ENCODE results near the gene RNF114. TPM values are rescaled to one million over a fixed set of nuclear protein-coding genes. Genes with fewer than 3 reads are reported as not detected.

The RNF114 gene
- total RNA-seq, 2 donors from 2014 or later: 82.4 to 128 TPM

- Histone ChIP-seq H3K4me3 (peak overlapping the region; percentile 95), H3K4me1 (ENCODE audit: control insufficient read depth in 1 of 2, low read depth in 2 of 2) (peaks cover 17 to 38% of the 10 kb centered on the region in 2 donors), H3K36me3 (no peaks in the 10 kb centered on the region), H3K27me3 (replicated peaks; ENCODE audit: insufficient read depth) (no peaks in the 10 kb centered on the region), H3K27ac (peak overlapping the region; percentile 99), H3K9me3 (no peaks in the 10 kb centered on the region)
- ATAC-seq (ENCODE audit: insufficient number of reproducible peaks, low FRiP score, low read depth) (no peak), DNase-seq (ENCODE audit: low spot score) (no peak)
- TF ChIP-seq CTCF (IDR thresholded peaks at IDR 0.05): no peak
Observed at GRCh38 chr20:49916146-49917002, 19.8 kb upstream of the RNF114 start.

- Histone ChIP-seq H3K4me1 (ENCODE audit: control insufficient read depth in 1 of 2, low read depth in 2 of 2) (peaks cover 11 to 25% of the 10 kb centered on the region in 2 donors), H3K27me3 (replicated peaks; ENCODE audit: insufficient read depth) (no peaks in the 10 kb centered on the region), H3K36me3 (no peaks in the 10 kb centered on the region), H3K4me3 (no peak overlapping the region), H3K9me3 (no peaks in the 10 kb centered on the region), H3K27ac (no peak overlapping the region)
- ATAC-seq (ENCODE audit: insufficient number of reproducible peaks, low FRiP score, low read depth) (no peak), DNase-seq (ENCODE audit: low spot score) (no peak)
- TF ChIP-seq CTCF (IDR thresholded peaks at IDR 0.05): no peak
Observed at GRCh38 chr20:49918446-49918845, 17.8 kb upstream of the RNF114 start.

GRCh38 chr20:49919009-49919408, 17.2 kb upstream of the RNF114 start:
- Histone ChIP-seq H3K36me3 (no peaks in the 10 kb centered on the region), H3K4me1 (ENCODE audit: control insufficient read depth in 1 of 2, low read depth in 2 of 2) (peaks cover 5 to 20% of the 10 kb centered on the region in 2 donors), H3K27me3 (replicated peaks; ENCODE audit: insufficient read depth) (no peaks in the 10 kb centered on the region), H3K27ac (no peak overlapping the region), H3K4me3 (no peak overlapping the region), H3K9me3 (no peaks in the 10 kb centered on the region)
- DNase-seq (ENCODE audit: low spot score) (no peak), ATAC-seq (ENCODE audit: insufficient number of reproducible peaks, low FRiP score, low read depth) (no peak)
- no peak for TF ChIP-seq CTCF (IDR thresholded peaks at IDR 0.05)

GRCh38 chr20:49919461-49919860, 16.7 kb upstream of the RNF114 start:
- Histone ChIP-seq H3K4me3 (no peak overlapping the region), H3K27ac (no peak overlapping the region), H3K9me3 (no peaks in the 10 kb centered on the region), H3K36me3 (no peaks in the 10 kb centered on the region), H3K27me3 (replicated peaks; ENCODE audit: insufficient read depth) (no peaks in the 10 kb centered on the region), H3K4me1 (ENCODE audit: control insufficient read depth in 1 of 2, low read depth in 2 of 2) (peaks cover under 1 to 15% of the 10 kb centered on the region in 2 donors)
- DNase-seq (ENCODE audit: low spot score): no peak
- ATAC-seq (ENCODE audit: insufficient number of reproducible peaks, low FRiP score, low read depth): no peak
- TF ChIP-seq CTCF (IDR thresholded peaks at IDR 0.05): no peak

GRCh38 chr20:49924247-49924646, 11.9 kb upstream of the RNF114 start:
- ATAC-seq (ENCODE audit: insufficient number of reproducible peaks, low FRiP score, low read depth) (no peak), DNase-seq (ENCODE audit: low spot score) (no peak)
- Histone ChIP-seq H3K36me3 (no peaks in the 10 kb centered on the region), H3K4me3 (no peak overlapping the region), H3K9me3 (no peaks in the 10 kb centered on the region), H3K27me3 (replicated peaks; ENCODE audit: insufficient read depth) (no peaks in the 10 kb centered on the region), H3K27ac (no peak overlapping the region), H3K4me1 (ENCODE audit: control insufficient read depth in 1 of 2, low read depth in 2 of 2) (peaks cover 3 to 5% of the 10 kb centered on the region in 2 donors)
- no peak for TF ChIP-seq CTCF (IDR thresholded peaks at IDR 0.05)
